Kidney capillary endothelial cell (primary cell): ENCODE measurements around the gene DOCK7.
A peak's percentile ranks its signal among the peaks of the same experiment; 100 is the strongest.

Experiments used
- DNase-seq: peaks from one replicate; pipeline ENCODE4 v3.0.0-alpha.2; 2018; ENCODE audit warnings: low spot score

DOCK7 gene

DNA sequence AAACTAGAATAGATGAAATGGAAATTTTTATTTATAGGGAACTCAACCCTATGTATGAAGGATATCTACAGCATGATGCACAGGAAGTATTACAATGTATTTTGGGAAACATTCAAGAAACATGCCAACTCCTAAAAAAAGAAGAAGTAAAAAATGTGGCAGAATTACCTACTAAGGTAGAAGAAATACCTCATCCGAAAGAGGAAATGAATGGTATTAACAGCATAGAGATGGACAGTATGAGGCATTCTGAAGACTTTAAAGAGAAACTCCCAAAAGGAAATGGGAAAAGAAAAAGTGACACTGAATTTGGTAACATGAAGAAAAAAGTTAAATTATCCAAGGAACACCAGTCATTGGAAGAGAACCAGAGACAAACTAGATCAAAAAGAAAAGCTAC, 243.5 kb downstream of the DOCK7 start:
- DNase-seq, result no peak

DNA sequence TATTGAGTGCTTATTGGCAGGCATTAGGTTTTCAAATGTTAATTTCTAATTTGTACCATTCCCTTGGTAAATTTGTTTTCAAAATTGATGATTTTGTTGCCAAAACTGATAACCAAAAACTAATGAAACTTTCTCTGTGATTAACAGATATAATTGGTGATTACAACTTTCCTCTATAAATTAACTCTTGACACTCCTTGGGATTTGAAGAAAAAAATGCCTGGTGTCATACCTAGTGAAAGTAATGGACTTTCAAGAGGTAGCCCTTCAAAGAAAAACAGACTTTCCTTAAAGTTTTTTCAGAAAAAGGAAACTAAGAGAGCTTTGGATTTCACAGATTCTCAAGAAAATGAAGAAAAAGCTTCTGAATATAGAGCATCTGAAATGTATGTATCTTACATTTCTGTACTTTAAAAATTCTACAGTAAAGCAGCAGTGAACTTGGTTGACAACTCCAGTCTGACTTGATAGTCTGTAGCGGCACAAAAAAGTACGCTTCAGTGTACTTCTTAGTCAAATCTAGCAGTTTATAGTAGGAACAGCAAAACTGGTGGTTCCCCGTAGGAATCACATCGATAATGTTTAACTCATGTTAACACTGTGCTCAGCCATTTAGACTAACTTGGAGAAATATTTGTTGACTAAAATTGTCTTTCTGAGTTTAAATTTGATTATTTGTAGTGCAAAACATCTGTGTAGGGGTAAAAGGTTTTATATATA, 248.4 kb downstream of the DOCK7 start:
- DNase-seq, result no peak

DNA sequence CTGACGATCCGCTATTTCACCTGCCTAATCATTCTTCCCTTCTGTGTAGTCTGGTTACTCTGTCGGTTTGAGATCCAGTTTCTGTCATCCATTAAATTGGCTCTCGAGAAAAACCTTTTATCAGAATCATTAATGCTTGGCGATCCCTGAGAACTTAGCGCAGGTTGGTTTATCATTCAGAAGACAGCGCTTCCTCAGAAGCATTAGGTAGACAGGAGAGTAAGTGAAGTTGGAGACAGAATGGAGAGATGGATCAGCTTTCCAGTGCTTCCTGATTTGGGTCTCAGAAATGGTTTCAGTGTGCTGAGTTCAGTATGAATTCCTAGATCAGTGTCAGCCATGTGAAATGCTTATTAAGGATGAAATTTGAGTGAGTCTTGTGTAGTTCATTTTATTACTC, 250.0 kb downstream of the DOCK7 start:
- no peak for DNase-seq

DNA sequence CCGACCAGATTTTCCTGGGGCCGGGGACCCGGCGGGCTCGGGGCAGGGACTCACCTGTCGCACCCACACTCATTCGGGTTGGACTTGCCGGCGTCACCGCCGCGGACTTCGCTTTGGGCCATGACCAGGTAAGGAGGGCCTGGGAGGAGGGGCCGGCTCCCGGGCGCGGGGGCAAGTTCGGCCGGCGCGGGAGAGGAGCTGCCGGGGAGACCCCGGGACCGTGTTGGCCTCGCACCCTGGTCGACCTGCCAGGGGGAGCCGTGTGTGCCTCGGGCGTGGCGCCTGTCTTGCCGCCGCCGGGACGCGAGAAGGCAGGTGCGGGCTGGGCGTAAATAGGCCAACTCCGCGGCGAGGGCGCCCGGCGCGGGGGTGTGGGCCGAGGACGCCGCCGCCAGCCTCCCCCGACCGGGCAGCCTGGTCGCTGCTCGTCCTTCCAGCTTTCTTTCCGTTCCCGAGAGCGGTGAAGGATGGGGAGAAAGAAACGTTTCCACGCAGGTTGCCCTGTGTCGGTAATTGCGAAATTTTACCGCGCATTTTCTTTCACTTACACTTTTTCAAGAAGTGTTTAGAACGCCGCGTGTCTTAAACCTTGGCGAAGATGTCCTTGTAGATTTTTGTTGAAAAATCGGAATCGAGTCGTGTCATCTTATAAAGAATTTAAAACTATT, 250.8 kb downstream of the DOCK7 start:
- DNase-seq, result no peak

DNA sequence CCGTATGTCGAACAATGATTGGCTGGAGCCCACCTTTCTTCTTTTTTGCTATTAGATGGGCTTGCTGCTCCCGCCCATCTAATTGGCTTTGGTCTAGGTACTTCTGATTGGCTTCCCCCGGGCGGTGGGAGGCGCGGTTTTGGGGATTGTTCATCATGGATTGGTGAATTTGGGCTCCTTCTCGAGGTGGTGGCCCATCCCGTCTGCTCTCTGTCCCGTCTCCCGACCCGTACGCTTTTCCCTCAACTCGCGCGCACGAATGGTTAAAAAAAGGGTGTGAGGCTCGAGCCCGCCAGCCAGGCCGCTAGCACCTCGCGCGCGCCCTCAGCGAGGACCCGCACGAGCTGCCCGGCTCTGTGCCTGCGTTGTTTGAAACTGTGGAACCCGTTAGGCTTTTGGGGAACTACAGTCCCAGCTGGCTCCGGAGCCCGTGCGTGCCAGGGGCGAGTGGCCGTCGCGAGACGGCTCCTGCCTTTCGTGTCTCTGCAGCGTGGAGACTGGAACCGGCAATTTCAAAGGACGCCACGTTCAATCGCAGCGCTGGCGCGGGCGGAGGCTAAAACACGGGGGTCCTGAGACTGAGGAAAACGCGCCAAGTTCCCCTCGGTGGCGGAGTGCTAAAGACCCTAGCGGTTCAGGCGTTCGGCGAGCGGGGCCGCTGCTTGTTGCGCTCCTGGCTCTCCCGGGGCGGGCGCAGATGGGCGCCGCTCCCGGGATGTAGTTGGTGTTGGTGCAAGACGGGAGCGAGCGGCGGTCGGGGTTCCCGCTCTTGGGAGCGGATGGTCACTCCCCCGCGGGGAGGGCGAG, 251.5 kb downstream of the DOCK7 start, which contains the start of gene USP1:
Gene USP1 (plus strand): TSS at position 584 of the 807 bp plus-strand sequence. CDS start 2,819 bp downstream, outside the sequence.
- DNase-seq, result peak; percentile 98

DNA sequence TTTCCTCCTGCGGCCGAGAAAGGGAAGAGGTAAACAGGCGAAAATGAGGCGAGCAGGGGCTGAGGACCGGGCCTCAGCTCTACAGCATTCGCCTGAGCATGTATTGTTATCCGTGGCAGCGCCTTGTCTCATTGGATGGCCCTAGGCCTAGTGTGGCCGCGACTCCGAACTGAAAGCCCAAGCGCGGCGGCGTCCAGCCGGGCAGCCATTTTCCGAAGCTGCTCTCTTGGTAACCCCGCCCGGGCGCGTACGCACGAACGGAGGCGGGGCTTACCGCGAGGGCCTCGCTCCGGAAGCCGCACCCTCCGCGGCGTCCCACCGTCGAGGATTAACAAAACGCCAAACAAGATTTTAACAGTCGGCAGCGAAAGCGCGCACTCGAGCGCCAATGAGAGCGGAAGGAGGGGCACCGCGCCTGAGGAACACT, 252.1 kb downstream of the DOCK7 start:
- DNase-seq, result no peak

DNA sequence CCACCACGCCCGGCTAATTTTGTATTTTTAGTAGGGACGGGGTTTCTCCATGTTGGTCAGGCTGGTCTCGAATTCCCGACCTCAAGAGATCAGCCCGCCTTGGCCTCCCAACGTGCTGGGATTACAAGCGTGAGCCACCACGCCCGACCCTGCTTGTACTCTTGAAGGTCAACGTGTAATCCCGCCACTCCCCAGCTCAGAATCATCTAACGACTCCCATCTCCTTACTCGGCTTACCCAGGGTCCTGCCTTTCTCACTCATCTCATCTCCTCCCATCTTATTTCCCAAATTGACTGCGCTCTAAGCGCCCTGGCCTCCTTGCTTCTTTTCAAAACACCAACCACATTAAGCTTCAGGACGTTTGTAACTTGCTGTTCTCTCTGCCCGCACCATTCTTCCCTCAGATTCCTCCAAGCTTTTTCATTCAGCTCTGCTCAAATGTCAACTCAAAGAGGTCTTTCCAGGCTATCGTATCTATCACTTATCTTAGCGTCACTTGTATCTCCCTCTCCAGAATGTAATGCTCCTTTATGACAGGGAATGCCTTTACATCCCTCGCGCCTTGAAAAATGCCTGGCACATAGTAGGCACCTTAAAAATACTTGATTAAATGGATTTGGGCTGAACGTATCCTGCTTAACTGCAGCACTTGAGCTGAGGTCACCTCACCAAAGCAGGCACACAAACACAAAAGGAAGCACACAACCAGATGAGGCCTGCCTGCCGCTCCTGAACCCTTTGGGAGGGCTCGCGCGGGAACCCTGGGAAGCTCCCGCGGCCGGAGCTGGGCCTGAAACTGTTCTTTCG, 252.8 kb downstream of the DOCK7 start:
- no peak for DNase-seq

DNA sequence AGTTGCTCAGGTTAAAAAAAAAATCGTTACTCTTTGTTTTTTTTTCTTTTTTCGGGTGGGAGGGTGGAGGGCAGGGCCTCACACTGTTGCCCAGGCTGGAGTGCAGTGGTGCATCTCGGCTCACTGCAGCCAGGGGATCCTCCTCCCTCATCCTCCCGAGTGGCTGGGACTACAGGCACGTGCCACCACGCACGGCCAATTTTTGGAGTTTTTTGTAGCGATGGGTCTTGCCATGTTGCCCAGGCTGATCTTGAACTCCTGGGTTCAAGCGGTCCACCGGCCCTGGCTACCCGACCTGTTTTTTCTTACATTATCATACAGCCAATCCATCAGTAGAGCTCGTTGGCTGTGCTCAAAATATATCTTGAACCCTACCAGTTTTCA, 253.6 kb downstream of the DOCK7 start:
- DNase-seq, result no peak

DNA sequence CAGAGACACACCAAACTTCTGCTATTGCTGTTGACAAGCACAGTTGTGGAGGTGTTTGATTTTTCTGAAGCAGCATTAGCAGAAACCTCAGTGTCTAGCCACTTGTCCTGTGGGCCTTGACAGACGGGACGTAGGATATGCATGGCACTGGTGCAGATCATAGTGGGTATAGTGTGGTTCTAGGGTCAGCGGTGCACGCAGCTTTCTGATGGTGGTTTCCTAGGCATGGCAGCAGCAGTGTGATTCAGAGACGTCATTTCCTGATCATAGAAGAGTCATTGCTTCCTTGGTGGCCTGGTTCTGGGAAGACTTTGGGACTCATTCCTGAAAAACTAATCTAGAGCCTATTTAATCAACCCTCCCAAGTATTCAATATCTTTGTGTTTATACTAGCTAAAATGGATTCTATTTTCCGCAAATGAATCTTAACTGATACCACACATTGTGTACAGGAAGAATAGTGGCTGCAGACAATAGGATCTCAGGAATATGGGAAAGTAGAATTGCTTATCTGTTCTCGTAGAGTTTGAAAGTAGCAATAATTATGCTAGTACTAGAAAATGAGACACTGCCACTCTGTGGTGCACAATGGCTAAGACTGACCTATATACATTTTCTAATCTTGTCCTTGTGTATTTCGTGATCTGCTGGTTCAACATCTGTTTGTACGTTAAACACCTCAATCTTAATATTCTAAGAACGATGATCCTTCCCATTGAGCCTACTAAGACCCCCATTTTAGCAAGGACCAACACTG, 254.1 kb downstream of the DOCK7 start:
- DNase-seq, result no peak

DNA sequence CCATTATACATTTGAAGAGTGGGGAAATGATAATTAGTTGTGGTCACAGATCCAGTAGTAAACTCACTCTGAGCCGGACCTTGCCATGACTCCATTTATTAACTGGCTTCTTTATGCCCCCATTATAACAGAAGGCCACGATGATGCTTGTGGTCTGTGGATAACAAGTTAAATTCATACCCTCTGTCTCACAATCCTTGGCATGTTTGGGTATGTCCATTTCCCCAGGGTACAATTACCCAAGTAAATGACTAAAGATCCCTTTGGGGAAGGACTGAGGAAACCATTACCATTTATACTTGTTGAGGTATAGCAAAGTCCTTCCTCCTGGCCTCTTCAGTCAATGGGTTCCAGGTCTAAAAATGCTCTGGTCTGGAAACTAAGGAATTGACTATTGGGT, 258.6 kb downstream of the DOCK7 start:
- no peak for DNase-seq

DNA sequence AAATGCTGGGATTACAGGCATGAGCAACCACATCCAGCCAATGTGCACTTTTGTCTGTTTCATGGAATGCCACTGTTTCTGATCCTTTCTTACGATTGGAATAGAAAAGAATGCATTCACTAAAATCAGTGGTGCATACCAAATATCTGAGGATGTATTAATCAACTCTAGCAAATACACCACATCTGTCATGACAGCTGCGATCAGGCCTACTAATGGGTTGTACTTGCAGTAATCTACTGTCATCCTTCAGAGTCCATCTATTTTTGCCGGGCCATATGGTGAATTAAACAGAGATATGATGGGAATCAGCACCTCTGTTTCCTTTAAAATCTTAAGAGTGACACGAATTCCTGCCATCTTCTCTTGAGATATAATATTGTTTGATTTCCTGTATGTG, 259.8 kb downstream of the DOCK7 start:
- no peak for DNase-seq

DNA sequence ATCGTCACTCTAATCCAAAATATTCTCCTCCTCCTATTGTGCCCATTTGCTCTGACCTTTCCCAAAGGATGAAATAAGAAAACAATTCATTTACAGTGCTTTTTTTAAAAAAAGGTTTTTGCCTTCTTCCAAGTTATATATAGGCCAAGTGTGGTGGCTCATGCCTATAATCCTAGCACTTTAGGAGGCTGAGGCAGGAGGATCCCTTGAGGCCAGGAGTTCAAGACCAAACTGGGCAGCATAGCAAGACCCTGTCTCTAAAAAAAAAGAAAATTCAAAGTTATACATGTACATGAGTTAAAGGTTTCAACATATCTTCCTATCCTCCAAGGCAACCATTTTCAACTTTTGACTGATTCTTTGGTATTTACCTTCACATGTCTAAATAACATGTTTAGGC, 261.4 kb downstream of the DOCK7 start:
- DNase-seq, result no peak

DNA sequence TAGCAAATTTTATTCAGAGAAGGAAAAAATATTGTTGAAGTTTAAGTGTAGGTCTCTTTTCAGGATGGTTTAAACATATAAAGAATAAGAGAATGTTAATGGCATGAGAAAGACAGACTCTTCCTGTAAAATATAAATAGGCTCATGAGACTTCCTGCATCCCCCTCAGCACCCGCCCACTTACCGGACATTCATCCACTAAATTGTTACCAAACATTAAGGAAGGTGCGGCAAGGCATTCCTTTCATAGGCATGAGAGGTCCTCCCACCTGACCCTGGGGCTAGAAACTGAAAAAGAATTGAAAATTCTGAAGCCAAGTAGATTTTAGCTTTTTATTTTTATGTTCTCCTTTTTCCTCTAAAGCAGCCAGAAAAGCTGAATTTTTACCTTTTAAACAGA, 261.9 kb downstream of the DOCK7 start:
- DNase-seq, result no peak

DNA sequence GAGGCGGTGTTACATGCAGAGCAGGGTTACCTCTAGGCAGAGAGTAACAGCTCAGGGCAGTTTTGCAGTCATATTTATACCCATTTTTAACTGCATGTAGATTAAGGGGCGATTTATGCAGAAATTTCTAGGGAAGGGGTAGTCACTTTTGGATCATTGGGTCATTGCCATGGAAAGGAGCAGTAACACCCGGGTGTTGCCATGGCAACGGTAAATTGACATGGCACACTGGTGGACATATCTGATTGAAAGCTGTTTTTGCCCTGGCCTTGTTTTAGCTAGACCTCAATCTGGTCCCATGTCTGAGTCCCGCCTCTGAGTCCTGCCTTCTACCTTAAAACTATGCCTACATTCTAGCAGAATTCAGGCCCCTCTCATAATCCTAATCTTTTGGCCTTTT, 263.1 kb downstream of the DOCK7 start:
- DNase-seq, result no peak

DNA sequence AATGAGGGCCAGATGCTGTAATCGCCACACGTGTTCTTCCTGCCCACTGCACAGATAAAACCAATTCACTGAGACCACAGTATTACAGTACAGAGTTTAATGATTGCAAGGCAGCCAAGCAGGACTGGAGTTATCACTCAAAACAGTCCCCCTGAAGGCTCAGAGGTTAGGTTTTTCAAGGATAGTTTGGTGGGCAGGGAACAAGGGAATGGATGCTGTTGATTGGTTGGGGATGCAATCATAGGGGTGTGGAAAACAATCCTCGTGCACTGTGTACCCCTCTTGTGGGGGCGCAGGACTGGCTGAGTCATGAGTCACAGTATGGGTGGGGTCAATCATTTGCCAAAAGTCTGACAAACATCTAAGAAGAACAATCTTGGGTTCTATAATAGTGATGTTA, 263.8 kb downstream of the DOCK7 start:
- no peak for DNase-seq

DNA sequence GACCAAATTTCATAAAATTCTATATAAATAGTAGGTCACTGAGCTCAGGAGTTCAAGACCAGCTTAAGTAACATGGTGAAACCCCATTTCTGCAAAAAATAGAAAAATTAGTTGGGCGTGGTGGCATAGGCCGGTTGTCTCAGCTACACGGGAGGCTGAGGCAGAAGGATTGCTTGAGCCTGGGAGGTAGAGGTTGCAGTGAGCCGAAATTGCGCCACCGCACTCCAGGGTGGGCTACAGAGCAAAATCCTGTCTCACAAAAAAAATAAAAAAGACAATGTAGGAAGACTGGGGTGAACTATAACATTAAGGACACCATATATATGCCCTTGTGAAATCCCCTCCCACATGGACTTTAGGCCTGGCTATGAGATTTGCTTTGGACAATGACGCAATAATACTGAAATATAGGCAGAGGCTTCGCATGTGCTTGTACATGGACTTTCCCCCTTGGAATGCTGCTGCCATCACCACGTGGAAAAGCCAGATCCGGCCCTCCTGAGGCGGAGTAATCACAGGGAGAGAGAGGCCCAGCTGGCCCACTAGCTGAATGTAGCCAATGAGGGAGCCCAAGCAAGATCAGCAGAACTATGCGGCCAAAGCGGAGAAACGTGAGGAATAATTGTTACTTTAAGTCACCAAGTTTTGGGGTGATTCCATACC, 264.5 kb downstream of the DOCK7 start:
- DNase-seq, result no peak

DNA sequence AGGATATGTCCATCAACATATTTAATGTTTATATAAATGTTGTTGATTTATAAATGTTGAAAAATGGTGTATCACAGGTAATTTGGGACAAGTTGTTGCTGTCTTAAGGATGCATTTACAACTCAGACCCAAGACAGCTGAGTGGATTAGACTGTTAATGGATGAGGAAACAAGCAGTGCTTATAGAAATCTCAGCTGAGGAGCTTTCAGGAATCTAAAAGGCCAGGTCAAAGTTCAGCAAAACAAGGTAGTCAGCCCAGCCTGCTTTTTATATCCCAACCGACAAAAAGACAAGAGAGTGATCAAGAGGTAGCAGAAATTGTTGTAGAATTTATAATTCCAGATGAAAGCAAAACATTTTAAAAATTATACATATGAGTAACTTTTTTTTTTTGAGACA, 268.0 kb downstream of the DOCK7 start:
- no peak for DNase-seq

DNA sequence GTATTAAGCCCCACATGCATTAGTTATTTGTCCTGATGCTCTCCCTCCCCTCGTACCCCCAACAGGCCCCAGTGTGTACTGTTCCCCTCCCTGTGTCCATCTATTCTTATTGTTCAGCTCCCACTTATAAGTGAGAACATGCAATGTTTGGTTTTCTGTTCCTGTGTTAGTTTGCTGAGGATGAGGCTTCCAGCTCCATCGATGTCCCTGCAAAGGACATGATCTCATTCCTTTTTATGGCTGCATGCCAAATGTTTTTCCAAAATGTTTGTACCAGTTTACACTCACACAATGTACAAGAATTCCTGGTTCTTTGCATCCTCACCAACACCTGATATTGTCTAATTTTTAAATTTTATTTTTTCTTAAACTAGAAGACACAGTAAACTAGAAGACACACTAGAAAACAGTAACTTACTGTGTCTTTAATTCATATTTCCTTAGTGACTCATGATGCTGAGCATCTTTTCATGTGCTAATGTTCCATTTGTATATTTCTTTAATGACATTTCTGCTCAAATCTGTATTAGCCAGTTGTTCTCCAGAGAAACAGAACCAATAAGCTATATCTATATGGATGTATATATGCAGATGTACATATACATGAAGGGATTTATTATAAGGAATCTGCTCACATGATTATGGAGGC, 270.7 kb downstream of the DOCK7 start:
- no peak for DNase-seq

DNA sequence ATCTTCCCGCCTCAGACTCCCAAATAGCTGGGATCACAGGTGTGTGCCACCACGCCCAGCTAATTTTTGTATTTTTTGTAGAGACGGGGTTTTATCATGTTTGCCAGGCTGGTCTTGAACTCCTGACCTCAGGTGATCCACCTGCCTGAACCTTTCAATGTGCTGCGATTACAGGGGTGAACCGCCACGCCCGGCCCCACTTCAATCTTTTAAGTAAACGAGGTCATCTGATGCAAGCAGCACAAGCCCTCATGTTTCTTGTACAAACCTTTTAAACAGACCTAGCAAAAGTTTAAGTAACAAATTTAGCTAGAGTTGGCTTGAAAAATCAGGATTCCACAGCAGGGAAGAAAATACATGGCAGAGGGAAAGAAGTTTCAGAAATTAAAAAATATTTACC, 272.5 kb downstream of the DOCK7 start:
- DNase-seq, result no peak

DNA sequence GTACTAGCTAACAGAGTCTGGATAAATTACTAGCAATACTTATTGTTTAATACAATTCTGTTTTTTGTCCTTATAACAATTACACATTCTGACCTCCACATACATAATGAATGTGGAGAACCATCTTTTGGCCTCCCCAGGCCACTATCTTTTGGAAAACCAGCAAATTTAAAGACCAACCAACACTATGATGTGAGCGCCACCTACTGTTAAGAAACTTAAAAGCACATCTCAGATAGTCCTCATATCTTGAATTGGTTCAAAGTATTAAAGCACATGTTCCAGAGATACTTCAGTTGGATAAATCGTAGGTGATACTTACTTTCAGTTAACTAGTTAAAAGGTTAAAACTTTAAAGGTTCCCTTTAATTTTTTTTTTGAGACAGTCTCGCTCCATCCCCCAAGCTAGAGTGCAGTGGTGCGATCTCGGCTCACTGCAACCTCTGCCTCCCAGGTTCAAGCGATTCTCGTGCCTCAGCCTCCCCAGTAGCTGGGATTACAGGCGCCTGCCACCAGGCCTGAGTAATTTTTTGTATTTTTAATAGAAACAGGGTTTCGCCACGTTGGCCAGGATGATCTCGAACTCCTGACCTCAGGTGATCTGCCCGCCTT, 280.7 kb downstream of the DOCK7 start:
- DNase-seq, result peak; percentile 48
